Endothelial cell of umbilical vein (primary cell): Measurements from ENCODE around the gene TBC1D10A. TPM values are rescaled to one million over a fixed set of nuclear protein-coding genes. Genes with fewer than 3 reads are reported as not detected.

Experiments
- BruUV-seq: library from RNA; stranded (reverse); fragments of 400-500 nt; replicated peaks from 2 replicates; lab custom pipeline; 2021; lab: Mats Ljungman, UMichigan
- CTCF ChIA-PET: fragments of 300-600, 350-600 bp; sonication (Branson Sonifier 250); formaldehyde crosslinking; loops from one replicate; lab custom pipeline; 2021; ENCODE audit warnings: antibody characterized with exemption, inconsistent platforms; lab: Charles Lee
- POLR2A ChIA-PET: fragments of 300-600, 350-600 bp; sonication (Branson Sonifier 250); formaldehyde crosslinking; loops from one replicate; lab custom pipeline; 2021; ENCODE audit warnings: antibody characterized with exemption, inconsistent platforms; lab: Charles Lee
- DNase-seq: peaks from one replicate; pipeline ENCODE4 v3.0.0-alpha.2; 2011; ENCODE audit warnings: low read depth, low spot score
- FAIRE-seq: peaks from 2 replicates; lab custom pipeline; 2011; peaks lifted over from hg19 to GRCh38; lab: Jason Lieb, UNC
- H2AFZ ChIP-seq: 2 replicates; pipeline ENCODE4 v1.6.0; 2012; ENCODE audit warnings: low read depth, low read length, control low read depth, inconsistent platforms
- H3K27ac ChIP-seq: 2 replicates; pipeline ENCODE4 v1.5.1; 2011; ENCODE audit warnings: low read depth, mild to moderate bottlenecking, control low read depth, low read length, moderate library complexity; ENCODE audit not compliant: insufficient read depth
- H3K27me3 ChIP-seq, 2 experiments: 2 replicates each; pipeline versions ENCODE4 v1.6.0 to v1.6.1; 2011; ENCODE audit warnings: low read length in 2 of 2, mixed read lengths in 1 of 2; ENCODE audit not compliant: control insufficient read depth in 2 of 2, insufficient read depth in 2 of 2
- H3K36me3 ChIP-seq, 2 experiments: 2 replicates in 1 of 2; 3 replicates in 1 of 2; pipeline ENCODE4 v1.5.1; 2011; ENCODE audit warnings: low read length in 2 of 2, mild to moderate bottlenecking in 1 of 2, moderate library complexity in 1 of 2; ENCODE audit not compliant: control insufficient read depth in 2 of 2, insufficient read depth in 2 of 2; ENCODE audit errors: extremely low read depth in 1 of 2
- H3K4me1 ChIP-seq: 3 replicates; pipeline ENCODE4 v1.5.1; 2011; ENCODE audit warnings: mild to moderate bottlenecking, low read length; ENCODE audit not compliant: control insufficient read depth, insufficient read depth; ENCODE audit errors: extremely low read depth
- H3K4me2 ChIP-seq: 2 replicates; pipeline ENCODE4 v1.6.1; 2011; ENCODE audit warnings: low read length, control low read depth, mixed read lengths; ENCODE audit not compliant: insufficient read depth
- H3K4me3 ChIP-seq, 3 experiments: fragments of 200-600 bp in 1 of 3; sonication (generic), shearing (Covaris generic) in 1 of 3; replicated peaks in 1 of 3; 2 replicates each; pipeline ENCODE4 v1.5.1; 2011 to 2016; ENCODE audit warnings: control low read depth in 3 of 3, low read length in 3 of 3, mild to moderate bottlenecking in 2 of 3, inconsistent platforms in 1 of 3, low read depth in 1 of 3, moderate library complexity in 1 of 3; ENCODE audit not compliant: insufficient read depth in 1 of 3
- H3K79me2 ChIP-seq: 2 replicates; pipeline ENCODE4 v1.6.0; 2012; ENCODE audit warnings: low read length, inconsistent platforms; ENCODE audit not compliant: control insufficient read depth, insufficient read depth
- H3K9ac ChIP-seq: replicated peaks from 2 replicates; pipeline ENCODE3; 2011; ENCODE audit warnings: low read length, control low read depth; ENCODE audit not compliant: insufficient read depth; ENCODE audit errors: extremely low read depth
- H3K9me1 ChIP-seq: replicated peaks from 3 replicates; pipeline ENCODE4 v1.6.0; 2011; ENCODE audit warnings: mild to moderate bottlenecking, low read length; ENCODE audit not compliant: control insufficient read depth, insufficient read depth; ENCODE audit errors: extremely low read depth
- H3K9me3 ChIP-seq: replicated peaks from 2 replicates; pipeline ENCODE4 v1.5.1; 2012; ENCODE audit warnings: low read length, inconsistent platforms; ENCODE audit not compliant: control insufficient read depth, insufficient read depth
- H4K20me1 ChIP-seq: replicated peaks from 2 replicates; pipeline ENCODE3; 2011; ENCODE audit warnings: mild to moderate bottlenecking, low read length; ENCODE audit not compliant: control insufficient read depth, insufficient read depth; ENCODE audit errors: extremely low read depth
- CTCF ChIP-seq, 2 donors: IDR thresholded peaks; 1 replicate in 1 of 2; 2 replicates in 1 of 2; pipeline ENCODE4 v1.5.1; 2011; ENCODE audit warnings: low read length in 2 of 2, mild to moderate bottlenecking in 2 of 2, moderate library complexity in 2 of 2, control low read depth in 1 of 2, inconsistent platforms in 1 of 2, low read depth in 1 of 2; ENCODE audit not compliant: insufficient read depth in 1 of 2; ENCODE audit errors: extremely low read depth in 1 of 2
- EZH2 ChIP-seq: IDR thresholded peaks from 2 replicates; pipeline ENCODE4 v1.6.1; 2012; ENCODE audit warnings: borderline replicate concordance, low read depth, mild to moderate bottlenecking, moderate library complexity, low read length, inconsistent platforms; ENCODE audit not compliant: severe bottlenecking
- FOS ChIP-seq: IDR thresholded peaks from 2 replicates; pipeline ENCODE4 v1.6.1; 2011; ENCODE audit warnings: mild to moderate bottlenecking, low read length, moderate library complexity, borderline replicate concordance; ENCODE audit not compliant: insufficient read depth
- GATA2 ChIP-seq: IDR thresholded peaks from 2 replicates; pipeline ENCODE4 v1.7.0; 2011; ENCODE audit warnings: low read depth, mild to moderate bottlenecking, moderate library complexity, mixed read lengths, low read length; ENCODE audit not compliant: insufficient read length, insufficient read depth
- MYC ChIP-seq: IDR thresholded peaks from one replicate; pipeline ENCODE4 v1.6.1; 2011; ENCODE audit warnings: mild to moderate bottlenecking, low read depth, low read length
- POLR2A ChIP-seq: IDR thresholded peaks from 2 replicates; pipeline ENCODE4 v1.6.1; 2012; ENCODE audit warnings: low read depth, mild to moderate bottlenecking, control low read depth, low read length
- POLR2AphosphoS5 ChIP-seq: IDR thresholded peaks from 2 replicates; pipeline ENCODE4 v1.6.1; 2012; ENCODE audit warnings: low read depth, mild to moderate bottlenecking, control low read depth, low read length, moderate library complexity; ENCODE audit not compliant: insufficient read depth
- dilution Hi-C: fragments of 300-500 bp; cut with MboI; formaldehyde crosslinking; loops from one replicate; pipeline ENCODE4 v1.15.0; 2019; ENCODE audit warnings: low sequenced_read_pairs; ENCODE audit not compliant: extremely low pct_ligation_motif_present
- intact Hi-C: fragments of 100-400 bp; cut with micrococcal nuclease; formaldehyde crosslinking; loops from one replicate; pipeline ENCODE4 v1.10.0; 2022
- polyA plus RNA-seq, 4 experiments: library from polyadenylated mRNA; depleted of rRNA in 3 of 4; stranded (reverse) in 3 of 4; unstranded in 1 of 4; fragments of >200 nt; gene quantifications; 2 replicates each; pipeline versions ENCODE4 v1.2.1 to v1.2.3, GENCODE V29; 2011 to 2012; ENCODE audit warnings: missing spikeins in 1 of 4
- total RNA-seq: library from RNA; stranded (reverse); gene quantifications from 2 replicates; pipeline ENCODE4 v1.2.3, GENCODE V29; 2021

The TBC1D10A gene
- total and polyA plus RNA-seq, 2 donors (not counting 3 experiments of a cell fraction or from before 2014, with no cell fraction given) = 10.0 to 11.9 TPM

- ChIA-PET POLR2A (no interaction called here), CTCF (interaction anchor here (1.0 to 2.7 kb wide), 2 partner anchors 16 to 84 kb away, joined by 3 to 6 read pairs; partner anchors contain the start of gene RNF215)
- Histone ChIP-seq H2AFZ (no peak overlapping the region), H3K4me2 (no peak overlapping the region), H4K20me1 (no peaks in the 10 kb centered on the region), H3K4me3 (no peak overlapping the region), H3K27ac (no peak overlapping the region), H3K36me3 (no peaks in the 10 kb centered on the region), H3K27me3 (no peaks in the 10 kb centered on the region), H3K9ac (no peak overlapping the region), H3K4me1 (no peaks in the 10 kb centered on the region), H3K9me1 (no peaks in the 10 kb centered on the region), H3K9me3 (no peaks in the 10 kb centered on the region), H3K79me2 (no peaks in the 10 kb centered on the region)
- intact Hi-C loops = no loop called here
- FAIRE-seq = no peak
- BruUV-seq = no TSS peak
- dilution Hi-C loops = no loop called here
- no peak for DNase-seq
- TF ChIP-seq GATA2 = no peak
- TF ChIP-seq POLR2AphosphoS5 = no peak
- TF ChIP-seq MYC = no peak
- TF ChIP-seq FOS = no peak
- no peak for TF ChIP-seq EZH2
- no peak for TF ChIP-seq CTCF (IDR thresholded peaks at IDR 0.05; ENCODE audit: extremely low read depth in 1 of 2, insufficient read depth in 1 of 2, low read depth in 1 of 2, low read length in 2 of 2)
- no peak for TF ChIP-seq POLR2A
Observed at GRCh38 chr22:30371981-30372380, 45.2 kb upstream of the TBC1D10A start.
